NCI-H2107 treated with DMSO at 0.1 percent for 48 hours (cell line): Measurements from ENCODE around the gene GIGYF2.
"Not testable (repeated sequence)": the region's sequence is repeated elsewhere in the genome, so short reads cannot be mapped to it uniquely, and the experiment has no call there.

Experiments used
- DNase-seq: peaks from one replicate; lab custom pipeline; 2025; ENCODE audit not compliant: unreplicated experiment; lab: John Stamatoyannopoulos, UW

Gene GIGYF2

GRCh38 chr2:232810444-232810843, 113.3 kb downstream of the GIGYF2 start:
- no peak for DNase-seq

- no peak for DNase-seq
These were observed 118.4 kb downstream of the GIGYF2 start for GRCh38 chr2:232815569-232815968.

- peak; percentile 73 for DNase-seq
These were observed 119.5 kb downstream of the GIGYF2 start for GRCh38 chr2:232816657-232817056.

- DNase-seq: no peak
These were observed 120.6 kb downstream of the GIGYF2 start for GRCh38 chr2:232817756-232818155.

- no peak for DNase-seq
These were observed 132.9 kb downstream of the GIGYF2 start for GRCh38 chr2:232829988-232830387.

GRCh38 chr2:232831496-232831895, 134.4 kb downstream of the GIGYF2 start:
- no peak for DNase-seq

- DNase-seq: no peak
These were observed 136.7 kb downstream of the GIGYF2 start for GRCh38 chr2:232833830-232834229.

GRCh38 chr2:232835687-232836208, 138.6 kb downstream of the GIGYF2 start:
- no peak for DNase-seq

GRCh38 chr2:232836934-232837333, 139.8 kb downstream of the GIGYF2 start:
- no peak for DNase-seq

- DNase-seq: no peak
These were observed 141.3 kb downstream of the GIGYF2 start for GRCh38 chr2:232838406-232838874.

GRCh38 chr2:232839411-232840079, 142.4 kb downstream of the GIGYF2 start:
- no peak for DNase-seq

- DNase-seq: no peak
These were observed 145.6 kb downstream of the GIGYF2 start for GRCh38 chr2:232842689-232843088.

- no peak for DNase-seq
These were observed 146.7 kb downstream of the GIGYF2 start for GRCh38 chr2:232843834-232844233.

GRCh38 chr2:232846055-232846454, 148.9 kb downstream of the GIGYF2 start:
- no peak for DNase-seq

- DNase-seq: no peak
These were observed 152.9 kb downstream of the GIGYF2 start for GRCh38 chr2:232850039-232850438.

- DNase-seq: not testable (repeated sequence)
These were observed 154.9 kb downstream of the GIGYF2 start for GRCh38 chr2:232852081-232852480.

GRCh38 chr2:232852676-232853075, 155.5 kb downstream of the GIGYF2 start:
- no peak for DNase-seq

GRCh38 chr2:232854082-232854481, 157.0 kb downstream of the GIGYF2 start:
- DNase-seq: no peak

- DNase-seq: no peak
These were observed 160.0 kb downstream of the GIGYF2 start for GRCh38 chr2:232857158-232857563.

GRCh38 chr2:232859385-232859916, 162.3 kb downstream of the GIGYF2 start:
- DNase-seq: no peak

- no peak for DNase-seq
These were observed 163.6 kb downstream of the GIGYF2 start for GRCh38 chr2:232860593-232861241.

GRCh38 chr2:232861353-232861752, 164.2 kb downstream of the GIGYF2 start:
- DNase-seq: no peak
